Neuronal stem cell (in vitro differentiated cells): ENCODE results near the gene ABHD2.

Experiments
- DNase-seq: peaks from one replicate; pipeline ENCODE4 v3.0.0-alpha.2; 2013; ENCODE audit warnings: low spot score
- H2AFZ ChIP-seq: one replicate; pipeline ENCODE4 v1.6.1; 2013; ENCODE audit warnings: mild to moderate bottlenecking, low read length, inconsistent platforms
- H2AK5ac ChIP-seq: 2 replicates; pipeline ENCODE4 v1.6.1; 2013; ENCODE audit warnings: low read depth, mild to moderate bottlenecking, inconsistent platforms, low read length, moderate library complexity, mixed read lengths
- H2BK120ac ChIP-seq: 2 replicates; pipeline ENCODE4 v1.6.1; 2013; ENCODE audit warnings: low read depth, mild to moderate bottlenecking, inconsistent platforms, low read length, moderate library complexity, mixed read lengths
- H2BK12ac ChIP-seq: one replicate; pipeline ENCODE4 v1.6.1; 2013; ENCODE audit warnings: low read length, inconsistent platforms
- H2BK15ac ChIP-seq: 2 replicates; pipeline ENCODE4 v1.6.1; 2013; ENCODE audit warnings: mild to moderate bottlenecking, low read length, inconsistent platforms, mixed read lengths
- H2BK5ac ChIP-seq: one replicate; pipeline ENCODE4 v1.6.1; 2013; ENCODE audit warnings: inconsistent platforms, mild to moderate bottlenecking, low read length, moderate library complexity
- H3K14ac ChIP-seq: one replicate; pipeline ENCODE4 v1.6.1; 2013; ENCODE audit warnings: low read length, inconsistent platforms
- H3K18ac ChIP-seq: 2 replicates; pipeline ENCODE4 v1.6.1; 2013; ENCODE audit warnings: low read length, inconsistent platforms
- H3K23ac ChIP-seq: 2 replicates; pipeline ENCODE4 v1.6.1; 2013; ENCODE audit warnings: low read depth, mild to moderate bottlenecking, mixed read lengths, low read length, inconsistent platforms; ENCODE audit not compliant: poor library complexity
- H3K27ac ChIP-seq: replicated peaks from 3 replicates; pipeline ENCODE4 v1.5.1; 2013; ENCODE audit warnings: low read length, inconsistent platforms
- H3K27me3 ChIP-seq, 3 experiments: 2 replicates each; pipeline ENCODE4 v1.6.1; 2013; ENCODE audit warnings: low read length in 3 of 3, mild to moderate bottlenecking in 2 of 3, inconsistent platforms in 1 of 3, low read depth in 1 of 3, mixed read lengths in 1 of 3, moderate library complexity in 1 of 3; ENCODE audit not compliant: control insufficient read depth in 3 of 3, insufficient read depth in 3 of 3
- H3K36me3 ChIP-seq, 2 donors: replicated peaks in 1 of 2; 2 replicates each; pipeline ENCODE4 v1.6.1; 2013; ENCODE audit warnings: low read length in 2 of 2; ENCODE audit not compliant: control insufficient read depth in 2 of 2, insufficient read depth in 2 of 2
- H3K4ac ChIP-seq: 2 replicates; pipeline ENCODE4 v1.6.1; 2013; ENCODE audit warnings: inconsistent platforms, mild to moderate bottlenecking, low read length, moderate library complexity
- H3K4me1 ChIP-seq, 2 donors: 1 replicate in 1 of 2; 2 replicates in 1 of 2; pipeline ENCODE4 v1.6.1; 2013; ENCODE audit warnings: low read length in 2 of 2, low read depth in 1 of 2; ENCODE audit not compliant: control insufficient read depth in 2 of 2, insufficient read depth in 1 of 2
- H3K4me2 ChIP-seq: one replicate; pipeline ENCODE4 v1.6.1; 2013; ENCODE audit warnings: mild to moderate bottlenecking, low read length, inconsistent platforms; ENCODE audit not compliant: insufficient read depth, poor library complexity, severe bottlenecking
- H3K4me3 ChIP-seq, 2 donors: 2 replicates each; pipeline ENCODE4 v1.5.1; 2013; ENCODE audit warnings: low read length in 2 of 2, mild to moderate bottlenecking in 2 of 2, inconsistent platforms in 1 of 2, moderate library complexity in 1 of 2
- H3K79me1 ChIP-seq: one replicate; pipeline ENCODE4 v1.6.1; 2013; ENCODE audit warnings: low read depth, mild to moderate bottlenecking, inconsistent platforms, low read length, moderate library complexity
- H3K9ac ChIP-seq: one replicate; pipeline ENCODE4 v1.6.1; 2013; ENCODE audit warnings: mild to moderate bottlenecking, low read depth, low read length, inconsistent platforms; ENCODE audit not compliant: poor library complexity
- H3K9me3 ChIP-seq, 2 donors: replicated peaks in 1 of 2; 2 replicates each; pipeline versions ENCODE3 to v1.6.1; 2013; ENCODE audit warnings: low read length in 2 of 2, mild to moderate bottlenecking in 2 of 2, inconsistent platforms in 1 of 2, low read depth in 1 of 2, mixed read lengths in 1 of 2, moderate library complexity in 1 of 2; ENCODE audit not compliant: control insufficient read depth in 2 of 2, insufficient read depth in 1 of 2
- H4K8ac ChIP-seq: one replicate; pipeline ENCODE4 v1.6.1; 2013; ENCODE audit warnings: low read depth, mild to moderate bottlenecking, inconsistent platforms, low read length, moderate library complexity
- H4K91ac ChIP-seq: one replicate; pipeline ENCODE4 v1.6.1; 2013; ENCODE audit warnings: low read length, low read depth, mild to moderate bottlenecking, inconsistent platforms; ENCODE audit not compliant: poor library complexity
- WGBS, 2 donors: extraction: QIAGEN DNeasy Blood & Tissue Kit; methylation state at CpG; one replicate each; pipeline ENCODE4 v1.1.7; 2013; ENCODE audit warnings: missing lambda C conversion rate in 2 of 2, mixed read lengths in 1 of 2; ENCODE audit not compliant: insufficient read length in 2 of 2, insufficient replicate concordance in 1 of 2; ENCODE audit errors: extremely low coverage in 2 of 2; 5-methylcytosine and 5-hydroxymethylcytosine counted together

Gene ABHD2

GRCh38 chr15:89099968-89100367, 11.7 kb downstream of the ABHD2 start:
- Histone ChIP-seq H3K79me1 (peaks cover 1% of the 10 kb centered on the region), H3K27ac (no peak overlapping the region), H2BK15ac (no peak overlapping the region), H3K9ac (no peak overlapping the region), H3K4me3 (no peak overlapping the region), H2BK12ac (no peak overlapping the region), H2BK5ac (no peak overlapping the region), H4K8ac (no peak overlapping the region), H3K4me1 (no peaks in the 10 kb centered on the region), H3K4me2 (no peak overlapping the region), H3K18ac (no peak overlapping the region), H3K9me3 (no peaks in the 10 kb centered on the region), H3K4ac (no peak overlapping the region), H3K27me3 (no peaks in the 10 kb centered on the region), H3K23ac (no peak overlapping the region), H2BK120ac (no peak overlapping the region), H4K91ac (no peak overlapping the region), H3K36me3 (peaks cover 0 to 10% of the 10 kb centered on the region in 2 donors), H2AFZ (no peak overlapping the region), H3K14ac (no peak overlapping the region), H2AK5ac (no peak overlapping the region)
- DNase-seq: no peak
- no CpG with 5 or more reads among the region's 3 CpGs for WGBS, 2 donors

- Histone ChIP-seq H2AFZ (no peak overlapping the region), H3K9ac (no peak overlapping the region), H2AK5ac (no peak overlapping the region), H2BK5ac (no peak overlapping the region), H3K23ac (no peak overlapping the region), H4K8ac (no peak overlapping the region), H3K4me2 (no peak overlapping the region), H3K79me1 (peaks cover 1% of the 10 kb centered on the region), H3K14ac (no peak overlapping the region), H3K36me3 (peaks cover 0 to 10% of the 10 kb centered on the region in 2 donors), H3K4ac (no peak overlapping the region), H3K27ac (no peak overlapping the region), H2BK15ac (no peak overlapping the region), H2BK120ac (no peak overlapping the region), H2BK12ac (no peak overlapping the region), H3K4me1 (no peaks in the 10 kb centered on the region), H3K27me3 (no peaks in the 10 kb centered on the region), H4K91ac (no peak overlapping the region), H3K18ac (no peak overlapping the region), H3K4me3 (no peak overlapping the region), H3K9me3 (no peaks in the 10 kb centered on the region)
- no CpG with 5 or more reads among the region's 8 CpGs for WGBS, 2 donors
- no peak for DNase-seq
These were observed 13.3 kb downstream of the ABHD2 start for GRCh38 chr15:89101302-89102193.

- no peak overlapping the region for H3K9ac ChIP-seq
- no peak overlapping the region for H2BK120ac ChIP-seq
- no peak for DNase-seq
- H2BK15ac ChIP-seq: no peak overlapping the region
- H3K18ac ChIP-seq: no peak overlapping the region
- no peak overlapping the region for H3K4me3 ChIP-seq
- no peaks in the 10 kb centered on the region for H3K4me1 ChIP-seq
- H3K23ac ChIP-seq: no peak overlapping the region
- no peak overlapping the region for H2AK5ac ChIP-seq
- H4K91ac ChIP-seq: no peak overlapping the region
- H3K27me3 ChIP-seq: no peaks in the 10 kb centered on the region
- H3K9me3 ChIP-seq: no peaks in the 10 kb centered on the region
- no peak overlapping the region for H3K4me2 ChIP-seq
- peaks cover 0 to 15% of the 10 kb centered on the region in 2 donors for H3K36me3 ChIP-seq
- H3K27ac ChIP-seq: no peak overlapping the region
- H3K14ac ChIP-seq: no peak overlapping the region
- WGBS, 2 donors: no CpG with 5 or more reads among the region's 5 CpGs
- no peak overlapping the region for H3K4ac ChIP-seq
- H2BK12ac ChIP-seq: no peak overlapping the region
- H4K8ac ChIP-seq: no peak overlapping the region
- no peak overlapping the region for H2BK5ac ChIP-seq
- no peak overlapping the region for H2AFZ ChIP-seq
- no peaks in the 10 kb centered on the region for H3K79me1 ChIP-seq
These were observed 15.4 kb downstream of the ABHD2 start for GRCh38 chr15:89103481-89104171.

GRCh38 chr15:89104172-89104564, 15.9 kb downstream of the ABHD2 start:
- Histone ChIP-seq H3K18ac (no peak overlapping the region), H3K36me3 (peaks cover 0 to 15% of the 10 kb centered on the region in 2 donors), H2AK5ac (no peak overlapping the region), H3K4me1 (no peaks in the 10 kb centered on the region), H2BK15ac (no peak overlapping the region), H4K91ac (no peak overlapping the region), H2AFZ (no peak overlapping the region), H3K79me1 (no peaks in the 10 kb centered on the region), H3K27me3 (no peaks in the 10 kb centered on the region), H3K9me3 (no peaks in the 10 kb centered on the region), H2BK5ac (no peak overlapping the region), H3K4ac (no peak overlapping the region), H3K23ac (no peak overlapping the region), H3K27ac (no peak overlapping the region), H2BK12ac (no peak overlapping the region), H3K9ac (no peak overlapping the region), H4K8ac (no peak overlapping the region), H2BK120ac (no peak overlapping the region), H3K4me3 (no peak overlapping the region), H3K4me2 (no peak overlapping the region), H3K14ac (no peak overlapping the region)
- no peak for DNase-seq
- WGBS, 2 donors: no CpG with 5 or more reads among the region's 9 CpGs
